Transverse colon (tissue), 4 donors: ENCODE results near the gene LRRC7.

Experiments used
- EP300 ChIP-seq: sonication (generic); formaldehyde crosslinking; IDR thresholded peaks from one replicate; pipeline ENCODE4 v1.6.1; 2017; ENCODE audit warnings: antibody characterized with exemption, low read depth
- POLR2A ChIP-seq: fragments of 450-650 bp; IDR thresholded peaks from one replicate; pipeline ENCODE4 v1.6.1; 2016; ENCODE audit warnings: antibody characterized with exemption, mild to moderate bottlenecking, moderate library complexity
- POLR2AphosphoS5 ChIP-seq, 3 donors: sonication (generic); formaldehyde crosslinking; IDR thresholded peaks; one replicate each; pipeline ENCODE4 v1.6.1; 2016; ENCODE audit warnings: antibody characterized with exemption in 3 of 3
- TF ChIP-seq, protein P1 (sequence below), 5 experiments: fragments of 200-600 bp in 3 of 5; fragments of 450-650 bp in 2 of 5; sonication (generic) in 3 of 5; IDR thresholded peaks; 1 replicate in 2 of 5; 2 replicates in 3 of 5; pipeline ENCODE4 v1.5.1; 2016 to 2017; ENCODE audit warnings: antibody characterized with exemption in 5 of 5, inconsistent platforms in 3 of 5, mild to moderate bottlenecking in 2 of 5, moderate library complexity in 1 of 5

DNA sequence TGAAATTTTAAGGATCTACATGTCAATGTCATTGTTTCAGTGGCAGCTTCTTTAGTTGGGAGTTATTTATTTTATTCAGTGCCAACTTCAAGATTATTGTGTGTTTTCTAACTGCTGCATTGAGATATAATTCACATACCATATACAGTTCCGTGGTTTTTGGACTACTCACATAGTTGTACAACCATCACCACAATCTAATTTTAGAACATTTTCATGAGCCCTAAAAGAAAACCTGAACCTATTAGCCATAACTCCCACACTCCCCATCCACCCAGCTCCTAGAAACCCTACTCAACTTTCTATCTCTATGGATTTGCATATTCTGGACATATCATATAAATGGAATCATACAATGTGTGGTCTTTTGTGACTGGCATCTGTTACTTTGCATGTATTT is 417.7 kb downstream of the LRRC7 start:
- TF ChIP-seq, protein P1, sequence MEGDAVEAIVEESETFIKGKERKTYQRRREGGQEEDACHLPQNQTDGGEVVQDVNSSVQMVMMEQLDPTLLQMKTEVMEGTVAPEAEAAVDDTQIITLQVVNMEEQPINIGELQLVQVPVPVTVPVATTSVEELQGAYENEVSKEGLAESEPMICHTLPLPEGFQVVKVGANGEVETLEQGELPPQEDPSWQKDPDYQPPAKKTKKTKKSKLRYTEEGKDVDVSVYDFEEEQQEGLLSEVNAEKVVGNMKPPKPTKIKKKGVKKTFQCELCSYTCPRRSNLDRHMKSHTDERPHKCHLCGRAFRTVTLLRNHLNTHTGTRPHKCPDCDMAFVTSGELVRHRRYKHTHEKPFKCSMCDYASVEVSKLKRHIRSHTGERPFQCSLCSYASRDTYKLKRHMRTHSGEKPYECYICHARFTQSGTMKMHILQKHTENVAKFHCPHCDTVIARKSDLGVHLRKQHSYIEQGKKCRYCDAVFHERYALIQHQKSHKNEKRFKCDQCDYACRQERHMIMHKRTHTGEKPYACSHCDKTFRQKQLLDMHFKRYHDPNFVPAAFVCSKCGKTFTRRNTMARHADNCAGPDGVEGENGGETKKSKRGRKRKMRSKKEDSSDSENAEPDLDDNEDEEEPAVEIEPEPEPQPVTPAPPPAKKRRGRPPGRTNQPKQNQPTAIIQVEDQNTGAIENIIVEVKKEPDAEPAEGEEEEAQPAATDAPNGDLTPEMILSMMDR (IDR thresholded peaks at IDR 0.05) = no peak
- no peak for TF ChIP-seq POLR2A
- TF ChIP-seq POLR2AphosphoS5 (IDR thresholded peaks at IDR 0.05) = no peak
- no peak for TF ChIP-seq EP300
